WI38 (cell line): Measurements from ENCODE around the gene PPARG.

ENCODE experiments used
- H3K4me3 ChIP-seq: 2 replicates; pipeline ENCODE4 v1.5.1; 2011; ENCODE audit warnings: low read depth, mild to moderate bottlenecking, control low read depth, low read length
- CTCF ChIP-seq: IDR thresholded peaks from 2 replicates; pipeline ENCODE4 v1.5.1; 2012; ENCODE audit warnings: low read depth, mild to moderate bottlenecking, control low read depth, low read length

PPARG gene

GRCh38 chr3:12301513-12301912, 12.6 kb downstream of the PPARG start:
- no peak for TF ChIP-seq CTCF
- no peak overlapping the region for H3K4me3 ChIP-seq

- no peak for TF ChIP-seq CTCF
- no peak overlapping the region for H3K4me3 ChIP-seq
Measured at GRCh38 chr3:12302564-12302963, 13.7 kb downstream of the PPARG start.

GRCh38 chr3:12303534-12303933, 14.7 kb downstream of the PPARG start:
- no peak overlapping the region for H3K4me3 ChIP-seq
- no peak for TF ChIP-seq CTCF

GRCh38 chr3:12303993-12304392, 15.1 kb downstream of the PPARG start:
- TF ChIP-seq CTCF = no peak

GRCh38 chr3:12307136-12307535, 18.3 kb downstream of the PPARG start:
- TF ChIP-seq CTCF = no peak

More at GRCh38 chr3:12303993-12304392, 15.1 kb downstream of the PPARG start:
- H3K4me3 ChIP-seq = no peak overlapping the region

DNA sequence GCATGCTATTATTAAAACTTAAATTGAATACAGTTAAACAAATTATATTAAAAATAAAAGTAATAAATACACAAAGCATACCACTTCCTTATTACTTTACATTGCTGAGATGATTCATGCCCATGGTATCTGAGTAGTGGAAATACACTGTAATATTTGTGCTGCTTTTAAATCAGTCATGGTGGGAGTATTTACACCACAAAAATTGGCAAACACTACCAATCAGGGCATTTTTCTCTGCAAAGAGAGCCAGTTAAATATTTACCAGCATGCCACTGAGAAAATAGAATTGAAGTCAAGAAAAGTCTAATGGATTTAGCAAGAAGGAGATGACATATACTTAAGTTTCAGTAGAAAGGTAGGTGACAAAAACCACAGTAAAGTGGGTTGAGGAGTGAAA, 19.6 kb downstream of the PPARG start:
- H3K4me3 ChIP-seq = no peak overlapping the region
- no peak for TF ChIP-seq CTCF

More at GRCh38 chr3:12307136-12307535, 18.3 kb downstream of the PPARG start:
- H3K4me3 ChIP-seq = no peak overlapping the region

GRCh38 chr3:12309716-12310115, 20.8 kb downstream of the PPARG start:
- no peak overlapping the region for H3K4me3 ChIP-seq
- no peak for TF ChIP-seq CTCF
